Measurements from ENCODE around the gene MYO5B.
"Not testable (repeated sequence)": the region's sequence is repeated elsewhere in the genome, so short reads cannot be mapped to it uniquely, and the experiment has no call there.

- not testable (repeated sequence) for TF ChIP-seq POLR2AphosphoS5, CTCF (IDR thresholded peaks at IDR 0.05)
Observed at GRCh38 chr18:49783631-49784030, 411.3 kb downstream of the MYO5B start.
